ENCODE measurements around the gene TSPAN7.

DNA sequence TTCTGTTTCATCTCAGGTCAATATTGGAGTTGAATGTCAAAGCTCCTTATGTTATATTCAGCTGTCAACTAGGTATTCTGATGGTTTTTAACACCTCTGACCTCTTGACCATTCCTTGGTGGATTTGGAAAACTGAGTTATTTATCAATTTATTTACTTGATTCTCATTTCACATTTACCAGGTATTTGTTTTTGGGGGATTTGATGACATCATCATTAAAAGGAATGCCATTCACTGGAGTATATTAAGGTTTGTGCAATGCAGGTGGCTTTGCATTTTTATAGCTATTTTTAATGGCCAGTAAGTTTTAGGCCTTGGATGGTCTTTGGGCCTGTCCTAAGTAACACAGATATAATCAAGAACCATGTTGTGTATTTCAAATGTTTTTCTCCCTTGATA lies 67.2 kb downstream of the TSPAN7 start:
- no peak for TF ChIP-seq EZH2 (IDR thresholded peaks at IDR 0.05; ENCODE audit: low read length, missing control alignments)
- TF ChIP-seq, protein P1, sequence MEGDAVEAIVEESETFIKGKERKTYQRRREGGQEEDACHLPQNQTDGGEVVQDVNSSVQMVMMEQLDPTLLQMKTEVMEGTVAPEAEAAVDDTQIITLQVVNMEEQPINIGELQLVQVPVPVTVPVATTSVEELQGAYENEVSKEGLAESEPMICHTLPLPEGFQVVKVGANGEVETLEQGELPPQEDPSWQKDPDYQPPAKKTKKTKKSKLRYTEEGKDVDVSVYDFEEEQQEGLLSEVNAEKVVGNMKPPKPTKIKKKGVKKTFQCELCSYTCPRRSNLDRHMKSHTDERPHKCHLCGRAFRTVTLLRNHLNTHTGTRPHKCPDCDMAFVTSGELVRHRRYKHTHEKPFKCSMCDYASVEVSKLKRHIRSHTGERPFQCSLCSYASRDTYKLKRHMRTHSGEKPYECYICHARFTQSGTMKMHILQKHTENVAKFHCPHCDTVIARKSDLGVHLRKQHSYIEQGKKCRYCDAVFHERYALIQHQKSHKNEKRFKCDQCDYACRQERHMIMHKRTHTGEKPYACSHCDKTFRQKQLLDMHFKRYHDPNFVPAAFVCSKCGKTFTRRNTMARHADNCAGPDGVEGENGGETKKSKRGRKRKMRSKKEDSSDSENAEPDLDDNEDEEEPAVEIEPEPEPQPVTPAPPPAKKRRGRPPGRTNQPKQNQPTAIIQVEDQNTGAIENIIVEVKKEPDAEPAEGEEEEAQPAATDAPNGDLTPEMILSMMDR (conservative IDR thresholded peaks at IDR 0.05 in 1 of 2, IDR thresholded peaks at IDR 0.05 in 1 of 2; ENCODE audit: low read depth in 1 of 2, low read length in 2 of 2) = no peak
